HEK293T (cell line): Measurements from ENCODE around the gene R3HDM2.

Experiments
- BHLHE40 ChIP-seq: fragments of 450-650 bp; IDR thresholded peaks from 2 replicates; pipeline ENCODE4 v1.6.1; 2016; ENCODE audit warnings: mild to moderate bottlenecking, moderate library complexity, borderline replicate concordance
- CTBP1 ChIP-seq: fragments of 450-650 bp; IDR thresholded peaks from 2 replicates; pipeline ENCODE4 v1.6.1; 2016; ENCODE audit warnings: borderline replicate concordance
- ELF4 ChIP-seq: fragments of 450-650 bp; IDR thresholded peaks from 2 replicates; pipeline ENCODE4 v1.6.1; 2017; ENCODE audit warnings: antibody characterized with exemption
- FOXA1 ChIP-seq: fragments of 450-650 bp; IDR thresholded peaks from 2 replicates; pipeline ENCODE4 v1.6.1; 2016; ENCODE audit warnings: mild to moderate bottlenecking
- FOXK2 ChIP-seq: fragments of 450-650 bp; IDR thresholded peaks from 2 replicates; pipeline ENCODE4 v1.6.1; 2016; ENCODE audit warnings: mild to moderate bottlenecking
- FOXM1 ChIP-seq: fragments of 450-650 bp; IDR thresholded peaks from 2 replicates; pipeline ENCODE4 v1.6.1; 2017; ENCODE audit warnings: mild to moderate bottlenecking, borderline replicate concordance
- LEF1 ChIP-seq: fragments of 450-650 bp; IDR thresholded peaks from 2 replicates; pipeline ENCODE4 v1.6.1; 2017; ENCODE audit warnings: mild to moderate bottlenecking, borderline replicate concordance
- NFRKB ChIP-seq: fragments of 450-650 bp; IDR thresholded peaks from 2 replicates; pipeline ENCODE4 v1.6.1; 2016; ENCODE audit warnings: mild to moderate bottlenecking, moderate library complexity
- SP1 ChIP-seq: fragments of 450-650 bp; IDR thresholded peaks from 2 replicates; pipeline ENCODE4 v1.6.1; 2017
- SUZ12 ChIP-seq: fragments of 450-650 bp; IDR thresholded peaks from 2 replicates; pipeline ENCODE4 v1.6.1; 2016; ENCODE audit warnings: mild to moderate bottlenecking
- TARDBP ChIP-seq: fragments of 450-650 bp; IDR thresholded peaks from 2 replicates; pipeline ENCODE4 v1.6.1; 2016
- ZNF384 ChIP-seq: fragments of 450-650 bp; IDR thresholded peaks from 2 replicates; pipeline ENCODE4 v1.6.1; 2016
- TF ChIP-seq, protein P1 (sequence below): fragments of 450-650 bp; IDR thresholded peaks from 2 replicates; pipeline ENCODE4 v1.6.1; 2016

DNA sequence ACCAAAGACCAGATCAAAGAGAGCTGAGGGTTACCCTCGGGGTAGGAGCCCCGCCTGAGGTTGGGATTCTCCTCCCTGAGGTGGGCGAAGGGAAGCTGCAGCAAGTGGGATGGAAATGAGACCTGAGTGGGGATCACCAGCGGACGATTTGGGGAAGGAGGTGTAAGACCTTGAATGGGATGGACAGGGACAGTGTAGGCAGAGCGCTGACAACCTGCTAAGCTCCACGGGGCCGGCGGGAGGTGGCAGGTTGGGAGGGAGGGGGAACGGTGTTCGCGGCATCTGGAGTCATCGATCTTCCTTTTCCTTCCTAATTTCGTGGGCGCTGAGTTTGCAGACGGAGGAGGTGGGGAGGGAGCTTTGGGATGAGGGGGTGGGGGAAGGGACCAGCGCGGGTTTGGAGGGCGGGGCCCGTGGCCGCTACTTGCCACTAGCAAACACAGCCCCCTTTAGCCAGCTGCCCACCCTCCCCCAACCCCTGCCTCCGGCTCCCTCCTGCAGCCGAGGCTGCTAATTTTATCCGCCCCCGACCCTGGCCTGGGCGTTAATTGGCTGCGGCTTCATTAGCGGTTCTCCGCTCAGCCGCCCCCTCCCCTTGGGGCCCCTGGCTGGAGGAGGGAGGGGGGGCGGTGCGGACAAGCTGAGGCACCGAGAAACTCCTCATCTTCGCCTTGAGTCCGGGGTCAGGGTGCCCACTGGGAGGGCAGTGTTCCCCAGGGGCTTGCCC is 204.1 kb downstream of the R3HDM2 start:
- no peak for TF ChIP-seq FOXM1
- TF ChIP-seq BHLHE40 = no peak
- TF ChIP-seq ZNF384 = no peak
- TF ChIP-seq ELF4 = no peak
- TF ChIP-seq LEF1 = no peak
- no peak for TF ChIP-seq SP1
- TF ChIP-seq, protein P1, sequence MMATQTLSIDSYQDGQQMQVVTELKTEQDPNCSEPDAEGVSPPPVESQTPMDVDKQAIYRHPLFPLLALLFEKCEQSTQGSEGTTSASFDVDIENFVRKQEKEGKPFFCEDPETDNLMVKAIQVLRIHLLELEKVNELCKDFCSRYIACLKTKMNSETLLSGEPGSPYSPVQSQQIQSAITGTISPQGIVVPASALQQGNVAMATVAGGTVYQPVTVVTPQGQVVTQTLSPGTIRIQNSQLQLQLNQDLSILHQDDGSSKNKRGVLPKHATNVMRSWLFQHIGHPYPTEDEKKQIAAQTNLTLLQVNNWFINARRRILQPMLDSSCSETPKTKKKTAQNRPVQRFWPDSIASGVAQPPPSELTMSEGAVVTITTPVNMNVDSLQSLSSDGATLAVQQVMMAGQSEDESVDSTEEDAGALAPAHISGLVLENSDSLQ = no peak
- TF ChIP-seq FOXK2 = no peak
- no peak for TF ChIP-seq FOXA1
- no peak for TF ChIP-seq TARDBP
- no peak for TF ChIP-seq SUZ12
- TF ChIP-seq CTBP1 = no peak
- no peak for TF ChIP-seq NFRKB
